ENCODE measurements around the gene WBP1L. TPM values are rescaled to one million over a fixed set of nuclear protein-coding genes. Genes with fewer than 3 reads are reported as not detected.

Gene WBP1L
- total and polyA plus RNA-seq, 2 of the 13 experiments (the other 11 are each of a cell fraction or from before 2014, with no cell fraction given), result 8.3 to 12.3 TPM

DNA sequence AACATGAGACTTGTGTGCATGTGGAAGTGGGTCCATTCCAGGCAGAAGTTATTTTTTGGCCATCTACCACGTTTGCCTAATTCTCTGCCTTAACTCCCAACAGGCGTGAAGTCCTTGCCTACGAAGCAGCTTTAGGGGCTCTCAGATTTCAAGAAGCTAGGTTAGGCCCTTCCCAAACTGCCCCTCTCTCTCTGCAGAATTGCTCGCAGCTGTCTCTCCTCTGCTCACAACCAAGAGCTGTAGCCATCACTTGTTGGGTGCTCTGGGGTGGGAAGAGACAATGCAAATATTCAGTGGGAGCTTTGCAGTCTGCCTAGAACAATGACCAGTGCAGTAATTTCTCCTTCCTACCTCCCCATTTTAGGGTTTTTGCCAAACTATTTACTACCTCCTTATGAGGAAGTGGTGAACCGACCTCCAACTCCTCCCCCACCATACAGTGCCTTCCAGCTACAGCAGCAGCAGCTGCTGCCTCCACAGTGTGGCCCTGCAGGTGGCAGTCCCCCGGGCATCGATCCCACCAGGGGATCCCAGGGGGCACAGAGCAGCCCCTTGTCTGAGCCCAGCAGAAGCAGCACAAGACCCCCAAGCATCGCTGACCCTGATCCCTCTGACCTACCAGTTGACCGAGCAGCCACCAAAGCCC lies 68.6 kb downstream of the WBP1L start:
- CTCF ChIA-PET (ENCODE audit: low intra/inter-chr PET ratio, low total read pairs), result no interaction called here

More for the DNA sequence above, 68.6 kb downstream of the WBP1L start:
- Histone ChIP-seq H4K20me1 (ENCODE audit: insufficient read depth, low read length) (no peaks in the 10 kb centered on the region), H3K27me3 (ENCODE audit: control insufficient read depth in 1 of 2, insufficient read depth in 2 of 2, low read length in 2 of 2) (no peaks in the 10 kb centered on the region), H3K4me3 (replicated peaks in 1 of 3; ENCODE audit: insufficient read depth in 1 of 3, low read depth in 2 of 3, low read length in 3 of 3) (no peak overlapping the region), H2AFZ (ENCODE audit: low read length) (no peak overlapping the region), H3K27ac (ENCODE audit: extremely low read length, insufficient read depth, low read length) (no peak overlapping the region), H3K4me2 (ENCODE audit: low read depth, low read length) (no peak overlapping the region), H3K4me1 (ENCODE audit: insufficient read depth, low read length) (peaks cover 42% of the 10 kb centered on the region), H3K79me2 (ENCODE audit: insufficient read depth, low read length) (no peaks in the 10 kb centered on the region), H3K9me3 (ENCODE audit: low read length) (no peaks in the 10 kb centered on the region), H3K9ac (ENCODE audit: insufficient read depth, low read depth, low read length) (no peak overlapping the region), H3K36me3 (replicated peaks in 1 of 2; ENCODE audit: control insufficient read depth in 1 of 2, insufficient read depth in 2 of 2, low read length in 2 of 2) (peaks cover 4 to 12% of the 10 kb centered on the region in 2 experiments; a peak in 3 of 5 replicates)
- BruUV-seq (replicated peaks), result no TSS peak
- DNase-seq (ENCODE audit: low spot score) (no peak), FAIRE-seq (no peak), ATAC-seq (no peak)
- TF ChIP-seq ZNF546 (CRISPR knock-in tag; conservative IDR thresholded peaks at IDR 0.05) (no peak), USF2 (IDR thresholded peaks at IDR 0.05; ENCODE audit: low read depth, low read length) (no peak), USF2 (CRISPR knock-in tag; IDR thresholded peaks at IDR 0.05; ENCODE audit: borderline replicate concordance) (no peak), RNF2 (conservative IDR thresholded peaks at IDR 0.05; ENCODE audit: low read depth) (no peak), NFIB (CRISPR knock-in tag; IDR thresholded peaks at IDR 0.05; ENCODE audit: borderline replicate concordance) (no peak), UBTF (CRISPR knock-in tag; IDR thresholded peaks at IDR 0.05) (no peak), ZNF430 (CRISPR knock-in tag; IDR thresholded peaks at IDR 0.05) (no peak), EED (CRISPR knock-in tag; IDR thresholded peaks at IDR 0.05) (no peak), ZNF557 (CRISPR knock-in tag; IDR thresholded peaks at IDR 0.05) (no peak)
- TF ChIP-seq, protein P1, sequence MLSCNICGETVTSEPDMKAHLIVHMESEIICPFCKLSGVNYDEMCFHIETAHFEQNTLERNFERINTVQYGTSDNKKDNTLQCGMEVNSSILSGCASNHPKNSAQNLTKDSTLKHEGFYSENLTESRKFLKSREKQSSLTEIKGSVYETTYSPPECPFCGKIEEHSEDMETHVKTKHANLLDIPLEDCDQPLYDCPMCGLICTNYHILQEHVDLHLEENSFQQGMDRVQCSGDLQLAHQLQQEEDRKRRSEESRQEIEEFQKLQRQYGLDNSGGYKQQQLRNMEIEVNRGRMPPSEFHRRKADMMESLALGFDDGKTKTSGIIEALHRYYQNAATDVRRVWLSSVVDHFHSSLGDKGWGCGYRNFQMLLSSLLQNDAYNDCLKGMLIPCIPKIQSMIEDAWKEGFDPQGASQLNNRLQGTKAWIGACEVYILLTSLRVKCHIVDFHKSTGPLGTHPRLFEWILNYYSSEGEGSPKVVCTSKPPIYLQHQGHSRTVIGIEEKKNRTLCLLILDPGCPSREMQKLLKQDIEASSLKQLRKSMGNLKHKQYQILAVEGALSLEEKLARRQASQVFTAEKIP (CRISPR knock-in tag; IDR thresholded peaks at IDR 0.05; ENCODE audit: borderline replicate concordance), result no peak
- TF ChIP-seq, protein P2, sequence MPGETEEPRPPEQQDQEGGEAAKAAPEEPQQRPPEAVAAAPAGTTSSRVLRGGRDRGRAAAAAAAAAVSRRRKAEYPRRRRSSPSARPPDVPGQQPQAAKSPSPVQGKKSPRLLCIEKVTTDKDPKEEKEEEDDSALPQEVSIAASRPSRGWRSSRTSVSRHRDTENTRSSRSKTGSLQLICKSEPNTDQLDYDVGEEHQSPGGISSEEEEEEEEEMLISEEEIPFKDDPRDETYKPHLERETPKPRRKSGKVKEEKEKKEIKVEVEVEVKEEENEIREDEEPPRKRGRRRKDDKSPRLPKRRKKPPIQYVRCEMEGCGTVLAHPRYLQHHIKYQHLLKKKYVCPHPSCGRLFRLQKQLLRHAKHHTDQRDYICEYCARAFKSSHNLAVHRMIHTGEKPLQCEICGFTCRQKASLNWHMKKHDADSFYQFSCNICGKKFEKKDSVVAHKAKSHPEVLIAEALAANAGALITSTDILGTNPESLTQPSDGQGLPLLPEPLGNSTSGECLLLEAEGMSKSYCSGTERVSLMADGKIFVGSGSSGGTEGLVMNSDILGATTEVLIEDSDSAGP (CRISPR knock-in tag; IDR thresholded peaks at IDR 0.05; ENCODE audit: borderline replicate concordance), result no peak
- TF ChIP-seq, protein P3, sequence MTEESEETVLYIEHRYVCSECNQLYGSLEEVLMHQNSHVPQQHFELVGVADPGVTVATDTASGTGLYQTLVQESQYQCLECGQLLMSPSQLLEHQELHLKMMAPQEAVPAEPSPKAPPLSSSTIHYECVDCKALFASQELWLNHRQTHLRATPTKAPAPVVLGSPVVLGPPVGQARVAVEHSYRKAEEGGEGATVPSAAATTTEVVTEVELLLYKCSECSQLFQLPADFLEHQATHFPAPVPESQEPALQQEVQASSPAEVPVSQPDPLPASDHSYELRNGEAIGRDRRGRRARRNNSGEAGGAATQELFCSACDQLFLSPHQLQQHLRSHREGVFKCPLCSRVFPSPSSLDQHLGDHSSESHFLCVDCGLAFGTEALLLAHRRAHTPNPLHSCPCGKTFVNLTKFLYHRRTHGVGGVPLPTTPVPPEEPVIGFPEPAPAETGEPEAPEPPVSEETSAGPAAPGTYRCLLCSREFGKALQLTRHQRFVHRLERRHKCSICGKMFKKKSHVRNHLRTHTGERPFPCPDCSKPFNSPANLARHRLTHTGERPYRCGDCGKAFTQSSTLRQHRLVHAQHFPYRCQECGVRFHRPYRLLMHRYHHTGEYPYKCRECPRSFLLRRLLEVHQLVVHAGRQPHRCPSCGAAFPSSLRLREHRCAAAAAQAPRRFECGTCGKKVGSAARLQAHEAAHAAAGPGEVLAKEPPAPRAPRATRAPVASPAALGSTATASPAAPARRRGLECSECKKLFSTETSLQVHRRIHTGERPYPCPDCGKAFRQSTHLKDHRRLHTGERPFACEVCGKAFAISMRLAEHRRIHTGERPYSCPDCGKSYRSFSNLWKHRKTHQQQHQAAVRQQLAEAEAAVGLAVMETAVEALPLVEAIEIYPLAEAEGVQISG (CRISPR knock-in tag; IDR thresholded peaks at IDR 0.05), result no peak
- POLR2A ChIA-PET, result interaction anchor here (0.6 to 0.7 kb wide), 2 partner anchors 35 to 55 kb away, joined by 3 read pairs; no protein-coding TSS in a partner anchor
- intact Hi-C loops (cut with micrococcal nuclease; ENCODE audit: unreplicated experiment) (no loop called here), in situ Hi-C loops (cut with HindIII; ENCODE audit: extremely low pct_ligation_motif_present, low pct_unique_long_range_greater_than_20kb) (loop anchor here (10.0 kb wide), 1 partner anchor 68 kb away; the partner anchor contains the start of gene WBP1L)
- 97% methylated on average over 9 of the region's 9 CpGs for WGBS (ENCODE audit: low lambda C conversion rate)
